Mesenchymal stem cell (in vitro differentiated cells and primary cell): ENCODE measurements around the gene FCHSD2.

Source experiments
- DNase-seq: peaks from one replicate; pipeline ENCODE4 v3.0.0-alpha.2; 2013
- H2AFZ ChIP-seq: one replicate; pipeline ENCODE4 v1.6.1; 2013; ENCODE audit warnings: low read depth, mild to moderate bottlenecking, control low read depth, inconsistent platforms, low read length, moderate library complexity
- H2AK5ac ChIP-seq: 2 replicates; pipeline ENCODE4 v1.6.1; 2013; ENCODE audit warnings: low read length, moderate library complexity, mild to moderate bottlenecking, inconsistent platforms; ENCODE audit not compliant: severe bottlenecking
- H2BK120ac ChIP-seq: one replicate; pipeline ENCODE4 v1.6.1; 2013; ENCODE audit warnings: low read depth, mild to moderate bottlenecking, inconsistent platforms, low read length, moderate library complexity
- H2BK12ac ChIP-seq, 2 experiments: one replicate each; pipeline ENCODE4 v1.6.1; 2013; ENCODE audit warnings: inconsistent platforms in 2 of 2, low read length in 2 of 2, mild to moderate bottlenecking in 2 of 2, moderate library complexity in 2 of 2, control low read depth in 1 of 2
- H2BK15ac ChIP-seq: one replicate; pipeline ENCODE4 v1.6.1; 2013; ENCODE audit warnings: mild to moderate bottlenecking, low read depth, inconsistent platforms; ENCODE audit not compliant: poor library complexity, severe bottlenecking
- H2BK5ac ChIP-seq: 2 replicates; pipeline ENCODE4 v1.6.1; 2013; ENCODE audit warnings: low read depth, mild to moderate bottlenecking, low read length, control low read depth, inconsistent platforms; ENCODE audit not compliant: poor library complexity, severe bottlenecking
- H3K14ac ChIP-seq, 2 experiments: one replicate each; pipeline ENCODE4 v1.6.1; 2013; ENCODE audit warnings: inconsistent platforms in 2 of 2, low read length in 2 of 2, control low read depth in 1 of 2, mild to moderate bottlenecking in 1 of 2, moderate library complexity in 1 of 2
- H3K18ac ChIP-seq, 2 experiments: one replicate each; pipeline ENCODE4 v1.6.1; 2013; ENCODE audit warnings: inconsistent platforms in 2 of 2, low read length in 2 of 2, control low read depth in 1 of 2, low read depth in 1 of 2, mild to moderate bottlenecking in 1 of 2
- H3K23ac ChIP-seq, 2 experiments: one replicate each; pipeline ENCODE4 v1.6.1; 2013; ENCODE audit warnings: inconsistent platforms in 2 of 2, low read length in 2 of 2, mild to moderate bottlenecking in 2 of 2, moderate library complexity in 2 of 2, control low read depth in 1 of 2
- H3K27ac ChIP-seq: 2 replicates; pipeline ENCODE4 v1.5.1; 2013; ENCODE audit warnings: mild to moderate bottlenecking, moderate library complexity, low read length, control low read depth, inconsistent platforms; ENCODE audit not compliant: poor library complexity, severe bottlenecking
- H3K27me3 ChIP-seq, 2 experiments: 2 replicates each; pipeline versions ENCODE4 v1.6.1 to v1.7.0; 2013; ENCODE audit warnings: low read length in 2 of 2, mild to moderate bottlenecking in 2 of 2, moderate library complexity in 2 of 2, control low read depth in 1 of 2, inconsistent platforms in 1 of 2; ENCODE audit not compliant: control insufficient read depth in 1 of 2, insufficient read depth in 1 of 2
- H3K36me3 ChIP-seq, 2 experiments: 2 replicates each; pipeline versions ENCODE4 v1.6.1 to v1.7.0; 2013; ENCODE audit warnings: low read length in 2 of 2, control low read depth in 1 of 2, inconsistent platforms in 1 of 2, low read depth in 1 of 2, mild to moderate bottlenecking in 1 of 2; ENCODE audit not compliant: insufficient read depth in 2 of 2, control insufficient read depth in 1 of 2
- H3K4ac ChIP-seq, 2 experiments: one replicate each; pipeline ENCODE4 v1.6.1; 2013; ENCODE audit warnings: inconsistent platforms in 2 of 2, low read length in 2 of 2, mild to moderate bottlenecking in 2 of 2, moderate library complexity in 2 of 2, control low read depth in 1 of 2, low read depth in 1 of 2
- H3K4me1 ChIP-seq: 2 replicates; pipeline ENCODE4 v1.6.1; 2013; ENCODE audit warnings: low read depth, low read length, control low read depth; ENCODE audit not compliant: control insufficient read depth, insufficient read depth
- H3K4me2 ChIP-seq: 2 replicates; pipeline ENCODE4 v1.6.1; 2013; ENCODE audit warnings: low read length, mild to moderate bottlenecking, inconsistent platforms; ENCODE audit not compliant: poor library complexity, severe bottlenecking
- H3K4me3 ChIP-seq, 2 experiments: 2 replicates each; pipeline versions ENCODE4 v1.5.1 to v1.7.0; 2013; ENCODE audit warnings: low read length in 2 of 2, mild to moderate bottlenecking in 2 of 2, control low read depth in 1 of 2, low read depth in 1 of 2; ENCODE audit not compliant: insufficient read depth in 1 of 2
- H3K79me1 ChIP-seq: replicated peaks from 2 replicates; pipeline ENCODE4 v1.6.1; 2013; ENCODE audit warnings: mild to moderate bottlenecking, control low read depth, low read length, inconsistent platforms; ENCODE audit not compliant: poor library complexity, severe bottlenecking
- H3K9ac ChIP-seq: 2 replicates; pipeline ENCODE4 v1.7.0; 2013; ENCODE audit warnings: mild to moderate bottlenecking, low read length, moderate library complexity
- H3K9me3 ChIP-seq: 2 replicates; pipeline ENCODE4 v1.7.0; 2013; ENCODE audit warnings: mild to moderate bottlenecking, low read length; ENCODE audit not compliant: control insufficient read depth
- H4K8ac ChIP-seq: one replicate; pipeline ENCODE4 v1.6.1; 2013; ENCODE audit warnings: inconsistent platforms, mild to moderate bottlenecking, low read length, moderate library complexity
- H4K91ac ChIP-seq: one replicate; pipeline ENCODE4 v1.6.1; 2013; ENCODE audit warnings: mild to moderate bottlenecking, low read length, inconsistent platforms
- WGBS: methylation state at CpG from one replicate; pipeline ENCODE4 v1.1.7; 2013; ENCODE audit warnings: mixed read lengths; 5-methylcytosine and 5-hydroxymethylcytosine counted together

FCHSD2 gene

DNA sequence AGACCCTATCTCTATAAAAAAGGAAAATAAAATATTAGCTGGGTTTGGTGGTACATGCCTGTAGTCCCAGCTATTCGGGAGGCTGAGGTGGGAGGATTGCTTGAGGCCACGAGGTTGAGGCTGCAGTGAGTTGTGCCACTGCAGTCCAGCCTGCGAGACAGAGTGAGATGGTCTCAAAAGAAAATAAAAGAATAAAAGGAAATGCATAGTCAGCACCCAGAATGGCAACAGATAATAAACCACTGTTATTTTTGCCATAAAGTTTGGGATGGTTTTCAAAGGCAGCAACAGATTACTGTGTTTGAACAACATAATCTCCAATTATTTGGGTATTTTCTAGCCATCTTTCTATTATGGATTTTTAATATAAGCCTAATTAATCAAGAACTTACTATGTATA is 266.0 kb downstream of the FCHSD2 start:
- no peak overlapping the region for H3K4me2 ChIP-seq
- H3K79me1 ChIP-seq = peaks cover 4% of the 10 kb centered on the region
- H3K4ac ChIP-seq = no peak overlapping the region
- no peak overlapping the region for H3K4me3 ChIP-seq
- no peak overlapping the region for H3K27ac ChIP-seq
- no peak overlapping the region for H2AK5ac ChIP-seq
- H4K8ac ChIP-seq = no peak overlapping the region
- DNase-seq = no peak
- H3K27me3 ChIP-seq = no peaks in the 10 kb centered on the region
- no peak overlapping the region for H3K14ac ChIP-seq
- H3K36me3 ChIP-seq = peaks cover 2 to 12% of the 10 kb centered on the region in 2 experiments
- H2BK12ac ChIP-seq = no peak overlapping the region
- H3K23ac ChIP-seq = no peak overlapping the region
- H2BK5ac ChIP-seq = no peak overlapping the region
- no peak overlapping the region for H3K9ac ChIP-seq
- no peaks in the 10 kb centered on the region for H3K9me3 ChIP-seq
- peaks cover 2% of the 10 kb centered on the region for H3K4me1 ChIP-seq
- H2BK120ac ChIP-seq = no peak overlapping the region
- no peak overlapping the region for H2BK15ac ChIP-seq
- H3K18ac ChIP-seq = no peak overlapping the region
- no peak overlapping the region for H4K91ac ChIP-seq
- H2AFZ ChIP-seq = no peak overlapping the region
- WGBS = 100% methylated on average over 3 of the region's 3 CpGs

DNA sequence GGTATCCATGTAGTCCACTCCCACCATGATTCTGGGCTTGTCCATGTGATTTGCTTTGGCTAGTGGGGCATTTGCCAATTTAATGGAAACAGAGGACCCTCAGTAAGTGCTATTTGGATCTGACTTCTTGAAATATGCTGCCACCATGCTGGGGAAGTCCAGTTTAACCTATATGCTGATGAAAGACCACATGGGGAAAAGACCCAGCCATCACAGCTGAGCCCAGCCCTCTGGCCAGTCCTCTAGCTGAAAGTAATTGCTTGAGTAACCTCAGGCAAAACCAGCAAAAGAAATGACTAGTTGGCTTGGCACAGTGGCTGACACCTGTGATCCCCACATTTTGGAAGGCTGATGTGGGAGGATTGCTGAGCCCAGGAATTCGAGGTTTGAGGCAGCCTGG is 266.4 kb downstream of the FCHSD2 start:
- H3K36me3 ChIP-seq = peaks cover 2 to 12% of the 10 kb centered on the region in 2 experiments
- H3K79me1 ChIP-seq = peaks cover 3% of the 10 kb centered on the region
- no peak overlapping the region for H3K27ac ChIP-seq
- H3K14ac ChIP-seq = no peak overlapping the region
- no peak overlapping the region for H3K23ac ChIP-seq
- no peak overlapping the region for H2AK5ac ChIP-seq
- H3K4me3 ChIP-seq = no peak overlapping the region
- no peak overlapping the region for H3K18ac ChIP-seq
- peaks cover 2% of the 10 kb centered on the region for H3K4me1 ChIP-seq
- DNase-seq = no peak
- no peak overlapping the region for H2BK15ac ChIP-seq
- H2AFZ ChIP-seq = no peak overlapping the region
- no peak overlapping the region for H3K4me2 ChIP-seq
- H3K27me3 ChIP-seq = no peaks in the 10 kb centered on the region
- WGBS = no CpG with 5 or more reads among the region's 1 CpG
- no peak overlapping the region for H3K9ac ChIP-seq
- H3K4ac ChIP-seq = no peak overlapping the region
- H3K9me3 ChIP-seq = no peaks in the 10 kb centered on the region
- H4K91ac ChIP-seq = no peak overlapping the region
- no peak overlapping the region for H2BK12ac ChIP-seq
- H4K8ac ChIP-seq = no peak overlapping the region
- H2BK5ac ChIP-seq = no peak overlapping the region
- H2BK120ac ChIP-seq = no peak overlapping the region

DNA sequence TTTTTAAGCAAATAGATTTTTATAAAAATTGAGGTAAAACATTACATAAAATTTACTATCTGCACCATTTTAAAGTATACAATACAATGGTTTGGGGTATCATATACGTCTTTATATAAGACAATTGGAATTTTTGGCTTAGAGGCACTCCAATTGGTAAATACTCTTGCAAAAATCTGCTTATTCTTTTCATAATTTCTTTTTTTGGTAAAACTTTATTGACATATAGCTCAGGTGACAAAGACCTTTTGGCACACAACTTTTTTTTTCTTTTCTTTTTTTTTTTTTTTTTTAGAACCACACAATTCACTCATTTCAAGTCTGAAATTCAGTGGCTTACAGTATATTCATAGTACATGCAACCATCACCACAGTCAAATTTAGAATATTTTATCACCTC is 270.1 kb downstream of the FCHSD2 start:
- Histone ChIP-seq H2AK5ac (no peak overlapping the region), H2BK120ac (no peak overlapping the region), H3K4me3 (no peak overlapping the region), H4K8ac (no peak overlapping the region), H2BK15ac (no peak overlapping the region), H3K36me3 (peaks cover 2 to 18% of the 10 kb centered on the region in 2 experiments), H3K79me1 (peaks cover 7% of the 10 kb centered on the region), H3K9ac (no peak overlapping the region), H3K9me3 (no peaks in the 10 kb centered on the region), H3K18ac (no peak overlapping the region), H4K91ac (no peak overlapping the region), H2AFZ (no peak overlapping the region), H3K23ac (no peak overlapping the region), H2BK12ac (no peak overlapping the region), H3K27me3 (no peaks in the 10 kb centered on the region), H3K4ac (no peak overlapping the region), H3K4me1 (peaks cover 5% of the 10 kb centered on the region), H3K27ac (no peak overlapping the region), H3K4me2 (no peak overlapping the region), H3K14ac (no peak overlapping the region), H2BK5ac (no peak overlapping the region)
- DNase-seq = no peak
- no CpG with 5 or more reads among the region's 1 CpG for WGBS

DNA sequence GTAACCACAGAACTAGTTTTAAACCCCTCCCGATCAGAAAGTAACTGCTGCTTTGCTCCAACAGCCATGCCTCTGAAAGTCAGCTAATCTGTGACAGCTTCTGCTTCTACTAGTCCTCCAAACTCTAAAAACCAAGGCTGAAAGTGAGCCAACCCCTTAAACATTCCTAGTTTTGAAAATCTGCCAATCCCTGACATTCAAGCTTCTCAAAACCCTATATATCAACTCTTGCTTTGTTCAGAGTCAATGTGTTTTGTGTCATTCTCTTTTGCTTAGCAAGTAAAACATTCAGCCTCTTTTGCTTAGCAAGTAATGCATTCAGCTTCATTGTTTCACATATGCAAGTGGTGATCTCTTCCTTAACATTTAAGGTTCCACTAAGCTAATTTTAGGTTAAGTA is 271.0 kb downstream of the FCHSD2 start:
- 94% methylated on average over 1 of the region's 1 CpG for WGBS
- DNase-seq = no peak
- H3K18ac ChIP-seq = no peak overlapping the region

More for the DNA sequence above, 271.0 kb downstream of the FCHSD2 start:
- H2AFZ ChIP-seq = no peak overlapping the region
- H3K4me1 ChIP-seq = peaks cover 6% of the 10 kb centered on the region
- H3K9ac ChIP-seq = no peak overlapping the region
- no peak overlapping the region for H4K91ac ChIP-seq
- H2BK5ac ChIP-seq = no peak overlapping the region
- no peaks in the 10 kb centered on the region for H3K9me3 ChIP-seq
- H3K23ac ChIP-seq = no peak overlapping the region
- no peak overlapping the region for H3K14ac ChIP-seq
- H3K79me1 ChIP-seq = peaks cover 7% of the 10 kb centered on the region
- H2BK120ac ChIP-seq = no peak overlapping the region
- H2AK5ac ChIP-seq = no peak overlapping the region
- no peak overlapping the region for H3K4me2 ChIP-seq
- H3K36me3 ChIP-seq = peaks cover 0 to 21% of the 10 kb centered on the region in 2 experiments
- H3K27me3 ChIP-seq = no peaks in the 10 kb centered on the region
- H2BK12ac ChIP-seq = no peak overlapping the region
- H3K27ac ChIP-seq = peak overlapping the region; percentile 61
- H2BK15ac ChIP-seq = no peak overlapping the region
- H3K4me3 ChIP-seq = no peak overlapping the region
- no peak overlapping the region for H4K8ac ChIP-seq
- no peak overlapping the region for H3K4ac ChIP-seq
